Vagina (tissue), 2 donors: ENCODE results near the gene BTN2A1. TPM values are rescaled to one million over a fixed set of nuclear protein-coding genes. Genes with fewer than 3 reads are reported as not detected.
"Not testable (repeated sequence)": the region's sequence is repeated elsewhere in the genome, so short reads cannot be mapped to it uniquely, and the experiment has no call there.

Experiments used
- DNase-seq, 2 donors: peaks; one replicate each; pipeline ENCODE4 v3.0.0-alpha.2; 2017; ENCODE audit errors: extremely low spot score in 2 of 2
- H3K27ac ChIP-seq: fragments of 200-600 bp; sonication (generic); one replicate; pipeline ENCODE4 v1.5.1; 2019
- H3K27me3 ChIP-seq: fragments of 200-600 bp; sonication (generic); one replicate; pipeline ENCODE4 v1.5.1; 2019
- H3K36me3 ChIP-seq, 2 donors: fragments of 200-600 bp; sonication (generic); one replicate each; pipeline ENCODE4 v1.5.1; 2017 to 2019
- H3K4me1 ChIP-seq: fragments of 200-600 bp; sonication (generic); one replicate; pipeline ENCODE4 v1.5.1; 2019
- H3K4me3 ChIP-seq, 2 donors: fragments of 200-600 bp; sonication (generic); 1 replicate in 1 of 2; 2 replicates in 1 of 2; pipeline ENCODE4 v1.5.1; 2016 to 2019
- H3K9me3 ChIP-seq: fragments of 200-600 bp; sonication (generic); one replicate; pipeline ENCODE4 v1.5.1; 2019
- CTCF ChIP-seq, 3 experiments: fragments of 450-650 bp in 2 of 3; fragments of 200-600 bp in 1 of 3; sonication (generic) in 1 of 3; IDR thresholded peaks; one replicate each; pipeline ENCODE4 v1.5.1; 2017 to 2019; ENCODE audit warnings: antibody characterized with exemption in 3 of 3, mild to moderate bottlenecking in 2 of 3, moderate library complexity in 2 of 3
- POLR2A ChIP-seq, 2 donors: fragments of 450-650 bp; IDR thresholded peaks; one replicate each; pipeline ENCODE4 v1.6.1; 2017; ENCODE audit warnings: antibody characterized with exemption in 2 of 2, mild to moderate bottlenecking in 2 of 2, moderate library complexity in 2 of 2
- POLR2AphosphoS5 ChIP-seq, 2 donors: sonication (generic); formaldehyde crosslinking; IDR thresholded peaks; one replicate each; pipeline ENCODE4 v1.9.0; 2017; ENCODE audit warnings: antibody characterized with exemption in 2 of 2, mild to moderate bottlenecking in 2 of 2, low read depth in 1 of 2; ENCODE audit not compliant: insufficient read depth in 1 of 2
- intact Hi-C: fragments of 100-400 bp; cut with DNase I; formaldehyde crosslinking; loops from one replicate; pipeline ENCODE4 v1.15.1; 2023
- total RNA-seq: library from RNA; depleted of rRNA; stranded (reverse); fragments of >200 nt; gene quantifications from one replicate; pipeline ENCODE4 v1.2.3, GENCODE V29; 2016

BTN2A1 gene
- total RNA-seq, 1 donor from 2014 or later, result 18.4 TPM

DNA sequence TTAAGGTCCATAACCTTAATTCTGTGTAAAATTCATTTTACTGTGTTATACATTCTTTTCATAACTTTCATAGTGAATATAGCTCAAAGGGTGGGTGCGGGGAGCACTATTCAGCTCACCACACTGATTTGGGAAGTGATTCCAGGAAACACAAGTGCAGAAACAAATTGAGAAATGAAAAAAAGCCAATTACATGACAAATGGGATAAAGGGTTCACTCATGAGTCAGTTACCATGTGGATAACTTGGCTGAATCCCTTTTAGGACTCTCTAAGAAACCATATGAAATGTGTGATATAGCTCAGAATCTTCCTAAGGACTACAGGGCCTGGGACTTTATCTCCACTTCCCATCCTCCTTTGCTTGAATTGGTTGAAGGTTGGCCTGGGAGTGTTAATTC, 3.1 kb upstream of the BTN2A1 start:
- TF ChIP-seq CTCF (IDR thresholded peaks at IDR 0.05), result no peak
- TF ChIP-seq POLR2AphosphoS5 (IDR thresholded peaks at IDR 0.05; ENCODE audit: insufficient read depth in 1 of 2, low read depth in 1 of 2), result no peak
- no peak for TF ChIP-seq POLR2A (IDR thresholded peaks at IDR 0.05)
- intact Hi-C loops, result loop anchor here (5.0 kb wide), 1 partner anchor 92 kb away; no protein-coding TSS in a partner anchor
- no peak for DNase-seq
- no peak overlapping the region for H3K4me3 ChIP-seq
- H3K4me1 ChIP-seq, result peaks cover 20% of the 10 kb centered on the region
- H3K27ac ChIP-seq, result no peak overlapping the region
- H3K9me3 ChIP-seq, result no peaks in the 10 kb centered on the region
- peaks cover 0 to 8% of the 10 kb centered on the region in 2 donors for H3K36me3 ChIP-seq
- no peaks in the 10 kb centered on the region for H3K27me3 ChIP-seq

GRCh38 chr6:26455357-26455970, 2.3 kb upstream of the BTN2A1 start:
- Histone ChIP-seq H3K27me3 (no peaks in the 10 kb centered on the region), H3K4me3 (no peak overlapping the region), H3K36me3 (peaks cover 0 to 11% of the 10 kb centered on the region in 2 donors), H3K4me1 (peaks cover 28% of the 10 kb centered on the region), H3K9me3 (no peaks in the 10 kb centered on the region), H3K27ac (no peak overlapping the region)
- TF ChIP-seq CTCF (IDR thresholded peaks at IDR 0.05) (no peak), POLR2A (IDR thresholded peaks at IDR 0.05) (no peak), POLR2AphosphoS5 (IDR thresholded peaks at IDR 0.05; ENCODE audit: insufficient read depth in 1 of 2, low read depth in 1 of 2) (no peak)
- no peak for DNase-seq
- intact Hi-C loops, result loop anchor here (5.0 kb wide), 1 partner anchor 93 kb away; no protein-coding TSS in a partner anchor

- DNase-seq, result no peak
- Histone ChIP-seq H3K27ac (peak overlapping the region; percentile 96), H3K9me3 (no peaks in the 10 kb centered on the region), H3K4me3 (peak overlapping the region; percentile 72 to 92), H3K36me3 (peaks cover 0 to 27% of the 10 kb centered on the region in 2 donors), H3K4me1 (peaks cover 47% of the 10 kb centered on the region), H3K27me3 (no peaks in the 10 kb centered on the region)
- no peak for TF ChIP-seq CTCF (IDR thresholded peaks at IDR 0.05)
- no peak for TF ChIP-seq POLR2A (IDR thresholded peaks at IDR 0.05)
- TF ChIP-seq POLR2AphosphoS5 (IDR thresholded peaks at IDR 0.05; ENCODE audit: insufficient read depth in 1 of 2, low read depth in 1 of 2), result no peak
- intact Hi-C loops, result loop anchor here (5.0 kb wide), 1 partner anchor 95 kb away; no protein-coding TSS in a partner anchor
Observed at GRCh38 chr6:26457264-26457805, 420 bp upstream of the BTN2A1 start.

- Histone ChIP-seq H3K9me3 (no peaks in the 10 kb centered on the region), H3K4me1 (peaks cover 47% of the 10 kb centered on the region), H3K36me3 (peaks cover 0 to 45% of the 10 kb centered on the region in 2 donors), H3K4me3 (peak overlapping the region; percentile 72 to 92), H3K27ac (no peak overlapping the region), H3K27me3 (no peaks in the 10 kb centered on the region)
- intact Hi-C loops, result loop anchor here (5.0 kb wide), 1 partner anchor 97 kb away; no protein-coding TSS in a partner anchor
- DNase-seq, result no peak
- TF ChIP-seq CTCF (IDR thresholded peaks at IDR 0.05), result no peak
- no peak for TF ChIP-seq POLR2A (IDR thresholded peaks at IDR 0.05)
- no peak for TF ChIP-seq POLR2AphosphoS5 (IDR thresholded peaks at IDR 0.05; ENCODE audit: insufficient read depth in 1 of 2, low read depth in 1 of 2)
Observed at GRCh38 chr6:26459023-26459810, 1.5 kb downstream of the BTN2A1 start.

GRCh38 chr6:26461353-26461752, 3.6 kb downstream of the BTN2A1 start:
- not testable (repeated sequence) for H3K4me3 ChIP-seq

More at GRCh38 chr6:26461353-26461752, 3.6 kb downstream of the BTN2A1 start:
- peaks cover 0 to 67% of the 10 kb centered on the region in 2 donors for H3K36me3 ChIP-seq
- peaks cover 47% of the 10 kb centered on the region for H3K4me1 ChIP-seq
- H3K27ac ChIP-seq, H3K27me3 ChIP-seq, H3K9me3 ChIP-seq, DNase-seq: not testable (repeated sequence)
- intact Hi-C loops, result loop anchor here (5.0 kb wide), 1 partner anchor 1379 kb away; no protein-coding TSS in a partner anchor
